ENCODE results near the gene MAN2A1.

The MAN2A1 gene

DNA sequence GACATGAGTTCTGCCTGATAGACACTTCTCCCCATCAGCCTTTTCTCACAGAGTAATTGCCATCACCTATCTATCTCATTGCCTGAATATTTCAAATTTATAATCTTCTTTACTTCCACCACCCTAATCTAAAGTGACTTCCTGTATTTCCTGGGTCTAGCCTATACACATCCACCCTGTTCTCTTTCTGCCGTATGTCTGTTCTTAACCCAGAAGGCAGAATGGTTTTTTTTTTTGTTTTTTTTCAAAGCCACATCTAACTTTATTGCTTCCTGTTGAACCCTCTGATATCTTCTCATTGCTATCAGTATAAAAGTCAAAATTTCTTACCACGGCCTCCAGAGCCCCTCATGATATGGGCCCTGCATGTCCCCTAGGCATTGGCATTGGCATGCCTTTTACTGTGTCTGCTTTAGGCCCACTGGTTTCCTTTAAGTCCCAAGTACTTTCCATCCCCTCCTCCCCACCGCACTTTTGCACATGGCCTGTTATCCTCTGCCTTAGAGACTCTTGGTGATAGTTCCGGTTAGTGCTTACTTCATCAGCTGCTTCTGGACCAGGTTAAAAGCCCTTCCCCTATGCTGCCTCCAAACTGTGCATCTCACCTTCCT lies 159.9 kb downstream of the MAN2A1 start:
- no peaks in the 10 kb centered on the region for H3K4me1 ChIP-seq (ENCODE audit: insufficient read depth, low read length)
- no peak overlapping the region for H3K9ac ChIP-seq (ENCODE audit: low read depth, low read length)
- H3K4me3 ChIP-seq (ENCODE audit: low read length): no peak overlapping the region
- WGBS: 98% methylated on average over 4 of the region's 4 CpGs
- H3K27me3 ChIP-seq (ENCODE audit: insufficient read depth, low read length): no peaks in the 10 kb centered on the region
- H3K27ac ChIP-seq (ENCODE audit: low read depth, low read length): no peak overlapping the region
- H3K9me3 ChIP-seq (ENCODE audit: insufficient read depth, low read depth, low read length): no peaks in the 10 kb centered on the region
- H3K36me3 ChIP-seq (ENCODE audit: insufficient read depth, low read length): peaks cover 98% of the 10 kb centered on the region

DNA sequence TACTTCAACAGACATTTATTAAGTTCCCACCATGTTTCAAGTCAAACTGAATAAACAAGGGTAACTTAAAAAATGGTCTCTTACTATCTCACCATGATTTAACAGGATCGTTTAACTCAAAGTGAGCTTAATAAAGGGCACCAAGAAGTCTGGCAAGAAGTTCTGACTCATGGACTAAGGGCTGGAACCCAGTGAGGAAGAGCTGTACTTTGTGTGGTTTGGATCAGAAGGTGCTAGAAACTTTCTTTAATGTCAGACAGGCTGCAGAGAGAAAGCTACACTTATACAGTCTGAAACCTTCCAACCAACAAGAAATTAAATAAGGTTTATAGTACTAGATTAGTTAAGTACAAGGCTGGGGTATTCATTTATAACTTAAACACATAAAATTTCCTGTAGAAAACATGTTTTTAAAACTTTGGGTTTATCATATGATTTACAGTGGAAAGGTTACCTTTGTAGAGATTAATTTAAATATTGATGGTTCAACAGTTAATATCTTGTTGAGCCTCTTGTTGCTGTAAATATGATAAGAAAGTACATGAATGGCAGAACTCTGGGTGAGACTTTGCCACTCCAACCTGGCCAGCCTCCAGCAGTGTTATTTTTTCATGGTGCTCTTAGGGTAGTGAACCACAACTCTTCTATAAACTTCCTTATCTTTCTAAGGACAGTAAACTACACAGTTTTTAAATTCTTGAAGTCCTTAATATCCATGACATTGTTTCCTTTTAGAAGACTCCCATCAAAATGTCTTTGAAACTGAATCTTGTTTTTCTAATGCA lies 162.8 kb downstream of the MAN2A1 start:
- Histone ChIP-seq H3K4me3 (ENCODE audit: low read length) (no peak overlapping the region), H3K9ac (ENCODE audit: low read depth, low read length) (no peak overlapping the region), H3K4me1 (ENCODE audit: insufficient read depth, low read length) (peaks cover 12% of the 10 kb centered on the region; the same call in 1 of the 2 replicates), H3K9me3 (ENCODE audit: insufficient read depth, low read depth, low read length) (no peaks in the 10 kb centered on the region), H3K36me3 (ENCODE audit: insufficient read depth, low read length) (peaks cover 98% of the 10 kb centered on the region), H3K27me3 (ENCODE audit: insufficient read depth, low read length) (no peaks in the 10 kb centered on the region), H3K27ac (ENCODE audit: low read depth, low read length) (no peak overlapping the region)
- WGBS: 96% methylated on average over 1 of the region's 1 CpG

DNA sequence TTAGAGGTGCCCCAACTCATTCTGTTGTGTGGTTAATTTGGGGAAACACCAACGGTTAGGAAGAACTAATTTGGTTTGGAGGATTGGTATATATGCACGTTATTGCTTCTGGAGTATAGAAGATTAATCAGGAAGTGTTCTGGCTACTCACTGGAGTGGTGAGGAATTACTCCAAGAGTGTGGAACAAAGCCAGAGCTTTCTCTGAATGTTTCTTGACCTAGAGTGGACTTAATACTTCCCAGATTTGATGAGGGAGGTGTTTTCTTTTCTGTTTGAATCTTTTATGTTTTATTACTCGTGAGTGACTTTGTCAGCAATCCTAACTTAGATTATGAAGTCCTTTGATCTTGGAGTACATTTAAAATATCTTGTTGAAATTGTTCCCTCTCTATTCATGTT lies 163.7 kb downstream of the MAN2A1 start:
- Histone ChIP-seq H3K9ac (ENCODE audit: low read depth, low read length) (no peak overlapping the region), H3K4me3 (ENCODE audit: low read length) (no peak overlapping the region), H3K27me3 (ENCODE audit: insufficient read depth, low read length) (no peaks in the 10 kb centered on the region), H3K4me1 (ENCODE audit: insufficient read depth, low read length) (peaks cover 17% of the 10 kb centered on the region; the same call in 1 of the 2 replicates), H3K27ac (ENCODE audit: low read depth, low read length) (no peak overlapping the region), H3K36me3 (ENCODE audit: insufficient read depth, low read length) (peaks cover 97% of the 10 kb centered on the region), H3K9me3 (ENCODE audit: insufficient read depth, low read depth, low read length) (no peaks in the 10 kb centered on the region)
- 82% methylated on average over 3 of the region's 3 CpGs for WGBS

DNA sequence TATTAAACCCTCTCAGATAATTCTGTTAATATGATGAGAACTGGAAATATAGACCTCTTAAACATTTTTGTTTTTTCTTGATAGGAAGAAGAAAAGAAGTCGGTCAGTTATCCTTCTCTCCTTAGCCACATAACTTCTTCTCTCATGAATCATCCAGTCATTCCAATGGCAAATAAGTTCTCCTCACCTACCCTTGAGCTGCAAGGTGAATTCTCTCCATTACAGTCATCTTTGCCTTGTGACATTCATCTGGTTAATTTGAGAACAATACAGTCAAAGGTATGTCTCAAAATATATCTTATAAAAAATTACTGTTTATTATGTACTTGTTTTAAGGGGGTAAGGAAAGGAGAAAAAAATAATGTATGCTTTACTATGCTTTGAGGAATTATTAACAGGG lies 165.3 kb downstream of the MAN2A1 start:
- no peak overlapping the region for H3K9ac ChIP-seq (ENCODE audit: low read depth, low read length)
- H3K27me3 ChIP-seq (ENCODE audit: insufficient read depth, low read length): no peaks in the 10 kb centered on the region
- peaks cover 96% of the 10 kb centered on the region for H3K36me3 ChIP-seq (ENCODE audit: insufficient read depth, low read length)
- no peaks in the 10 kb centered on the region for H3K9me3 ChIP-seq (ENCODE audit: insufficient read depth, low read depth, low read length)
- peaks cover 17% of the 10 kb centered on the region; the same call in 1 of the 2 replicates for H3K4me1 ChIP-seq (ENCODE audit: insufficient read depth, low read length)
- no peak overlapping the region for H3K4me3 ChIP-seq (ENCODE audit: low read length)
- no peak overlapping the region for H3K27ac ChIP-seq (ENCODE audit: low read depth, low read length)
- WGBS: 100% methylated on average over 1 of the region's 1 CpG

DNA sequence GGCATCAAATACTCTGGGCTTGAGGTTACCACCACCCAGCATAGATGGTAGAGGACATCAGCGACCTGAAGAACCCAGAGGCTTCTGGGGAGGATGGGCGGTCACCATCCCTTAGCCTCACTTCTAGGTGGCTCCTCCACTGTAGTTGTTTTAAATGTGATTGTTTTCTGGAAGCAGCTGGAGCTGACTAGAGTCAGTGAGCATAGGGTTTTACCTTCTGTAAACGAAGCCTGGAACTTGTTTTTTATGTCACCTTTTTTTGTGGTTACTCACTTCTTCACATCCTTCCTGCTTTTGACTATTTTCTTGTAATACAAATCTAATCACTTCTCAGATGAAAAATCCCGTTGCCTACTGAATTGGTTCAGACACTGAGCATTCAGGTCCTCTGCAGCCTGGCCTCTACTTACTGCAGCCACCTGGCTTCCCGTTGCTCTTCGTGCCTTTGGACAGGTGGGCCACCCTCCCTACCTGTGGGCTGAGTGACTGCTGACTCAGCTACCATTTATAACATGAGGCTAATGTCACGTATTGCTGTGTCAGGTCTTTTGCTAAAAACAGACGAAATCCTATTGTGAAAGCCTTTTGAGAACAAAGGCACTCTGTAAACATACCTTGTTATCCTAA lies 167.8 kb downstream of the MAN2A1 start:
- peaks cover 17% of the 10 kb centered on the region; the same call in 1 of the 2 replicates for H3K4me1 ChIP-seq (ENCODE audit: insufficient read depth, low read length)
- H3K9ac ChIP-seq (ENCODE audit: low read depth, low read length): no peak overlapping the region
- H3K27me3 ChIP-seq (ENCODE audit: insufficient read depth, low read length): no peaks in the 10 kb centered on the region
- WGBS: 89% methylated on average over 8 of the region's 8 CpGs
- no peak overlapping the region for H3K4me3 ChIP-seq (ENCODE audit: low read length)
- H3K9me3 ChIP-seq (ENCODE audit: insufficient read depth, low read depth, low read length): no peaks in the 10 kb centered on the region
- peaks cover 94% of the 10 kb centered on the region for H3K36me3 ChIP-seq (ENCODE audit: insufficient read depth, low read length)
- no peak overlapping the region for H3K27ac ChIP-seq (ENCODE audit: low read depth, low read length)

DNA sequence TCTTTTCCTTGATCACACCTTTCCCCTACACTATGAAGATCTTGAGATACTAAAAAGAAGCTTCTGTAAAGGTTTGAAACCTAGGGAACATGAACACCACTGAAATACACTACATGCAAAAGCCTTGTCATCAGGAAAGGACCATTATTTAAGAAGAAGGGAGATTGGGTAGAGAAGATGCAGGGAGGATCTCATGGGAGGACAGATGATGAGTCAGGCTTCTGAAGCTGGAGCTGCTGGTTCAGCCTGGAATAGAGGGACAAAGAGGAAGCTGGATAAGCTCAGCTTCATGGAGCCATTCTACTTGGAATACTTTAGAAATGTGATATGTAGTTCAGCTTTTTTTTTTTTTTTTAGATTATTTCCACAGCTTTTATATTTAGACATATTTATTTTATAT lies 169.8 kb downstream of the MAN2A1 start:
- Histone ChIP-seq H3K36me3 (ENCODE audit: insufficient read depth, low read length) (peaks cover 91% of the 10 kb centered on the region), H3K9me3 (ENCODE audit: insufficient read depth, low read depth, low read length) (no peaks in the 10 kb centered on the region), H3K9ac (ENCODE audit: low read depth, low read length) (no peak overlapping the region), H3K27ac (ENCODE audit: low read depth, low read length) (no peak overlapping the region), H3K27me3 (ENCODE audit: insufficient read depth, low read length) (no peaks in the 10 kb centered on the region), H3K4me3 (ENCODE audit: low read length) (no peak overlapping the region), H3K4me1 (ENCODE audit: insufficient read depth, low read length) (peaks cover 17% of the 10 kb centered on the region; the same call in 1 of the 2 replicates)

DNA sequence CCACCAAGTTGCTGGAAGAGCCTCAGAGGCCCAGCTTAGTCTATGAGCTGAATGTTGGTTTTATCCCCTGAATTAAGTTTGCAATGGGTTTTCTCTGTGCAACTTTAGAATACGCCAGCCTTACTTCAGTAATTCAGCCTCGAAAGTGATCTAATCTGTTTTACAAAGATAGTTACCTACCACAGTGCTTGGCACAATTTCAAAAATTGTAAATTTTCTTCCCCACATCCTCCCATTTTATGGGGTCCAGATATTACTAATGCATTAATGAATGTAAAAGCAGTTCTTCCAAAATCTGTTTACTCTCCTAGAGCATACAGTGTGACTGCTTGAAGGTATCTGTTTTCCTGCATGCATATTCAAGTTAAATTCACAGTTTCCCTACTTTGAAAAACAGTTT lies 172.6 kb downstream of the MAN2A1 start:
- no peak overlapping the region for H3K4me3 ChIP-seq (ENCODE audit: low read length)
- no peaks in the 10 kb centered on the region for H3K27me3 ChIP-seq (ENCODE audit: insufficient read depth, low read length)
- 90% methylated on average over 2 of the region's 2 CpGs for WGBS
- H3K9ac ChIP-seq (ENCODE audit: low read depth, low read length): no peak overlapping the region
- peaks cover 16% of the 10 kb centered on the region for H3K4me1 ChIP-seq (ENCODE audit: insufficient read depth, low read length)
- H3K27ac ChIP-seq (ENCODE audit: low read depth, low read length): no peak overlapping the region
- peaks cover 91% of the 10 kb centered on the region for H3K36me3 ChIP-seq (ENCODE audit: insufficient read depth, low read length)
- H3K9me3 ChIP-seq (ENCODE audit: insufficient read depth, low read depth, low read length): no peaks in the 10 kb centered on the region

DNA sequence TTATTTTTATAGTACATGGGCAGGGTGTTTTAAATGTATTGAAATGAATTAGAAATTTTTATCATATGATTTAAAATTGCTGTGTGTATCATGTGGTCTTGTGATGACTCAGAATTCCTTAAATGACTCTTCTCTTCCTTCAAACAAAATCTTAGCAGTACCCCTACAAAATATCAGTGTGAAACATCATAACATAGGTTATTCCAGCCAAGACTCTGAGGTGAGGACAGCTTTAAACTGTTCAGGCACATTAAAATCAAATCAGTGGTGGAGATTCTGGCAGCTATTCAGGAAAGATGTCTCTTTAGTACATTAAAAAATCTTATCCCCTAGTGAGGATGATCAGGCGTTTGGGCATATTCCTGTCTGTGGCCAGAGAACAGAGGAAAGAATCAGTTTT lies 174.0 kb downstream of the MAN2A1 start:
- H3K4me1 ChIP-seq (ENCODE audit: insufficient read depth, low read length): peaks cover 7% of the 10 kb centered on the region
- H3K9me3 ChIP-seq (ENCODE audit: insufficient read depth, low read depth, low read length): no peaks in the 10 kb centered on the region
- peaks cover 90% of the 10 kb centered on the region for H3K36me3 ChIP-seq (ENCODE audit: insufficient read depth, low read length)
- H3K9ac ChIP-seq (ENCODE audit: low read depth, low read length): no peak overlapping the region
- H3K4me3 ChIP-seq (ENCODE audit: low read length): no peak overlapping the region
- WGBS: 77% methylated on average over 1 of the region's 1 CpG
- no peak overlapping the region for H3K27ac ChIP-seq (ENCODE audit: low read depth, low read length)
- no peaks in the 10 kb centered on the region for H3K27me3 ChIP-seq (ENCODE audit: insufficient read depth, low read length)

DNA sequence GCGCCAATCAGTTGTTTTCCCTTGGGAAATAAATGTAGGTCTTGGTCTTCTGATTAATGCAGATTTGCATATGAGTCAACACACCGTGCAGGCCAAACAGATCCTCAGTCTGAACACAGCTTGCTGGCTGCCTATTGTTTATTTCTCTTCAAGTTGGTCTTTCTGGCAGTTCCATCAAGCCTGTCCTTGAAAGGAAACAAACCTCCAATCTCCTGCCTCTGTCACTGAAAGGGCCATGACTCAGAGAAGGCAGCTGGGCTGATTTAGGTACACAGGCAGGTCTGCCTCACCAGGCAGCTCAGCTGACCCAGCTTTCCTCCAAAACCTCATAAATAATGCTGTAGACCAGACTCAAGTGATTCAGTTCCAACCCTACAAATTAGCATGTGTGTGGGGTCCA lies 175.9 kb downstream of the MAN2A1 start:
- H3K27me3 ChIP-seq (ENCODE audit: insufficient read depth, low read length): no peaks in the 10 kb centered on the region
- no peaks in the 10 kb centered on the region for H3K9me3 ChIP-seq (ENCODE audit: insufficient read depth, low read depth, low read length)
- WGBS: 81% methylated on average over 2 of the region's 2 CpGs
- H3K36me3 ChIP-seq (ENCODE audit: insufficient read depth, low read length): peaks cover 78% of the 10 kb centered on the region
- peak overlapping the region; percentile 4 for H3K27ac ChIP-seq (ENCODE audit: low read depth, low read length)
- H3K9ac ChIP-seq (ENCODE audit: low read depth, low read length): no peak overlapping the region; the same call in 1 of the 2 replicates
- peaks cover 7% of the 10 kb centered on the region for H3K4me1 ChIP-seq (ENCODE audit: insufficient read depth, low read length)
- H3K4me3 ChIP-seq (ENCODE audit: low read length): no peak overlapping the region

DNA sequence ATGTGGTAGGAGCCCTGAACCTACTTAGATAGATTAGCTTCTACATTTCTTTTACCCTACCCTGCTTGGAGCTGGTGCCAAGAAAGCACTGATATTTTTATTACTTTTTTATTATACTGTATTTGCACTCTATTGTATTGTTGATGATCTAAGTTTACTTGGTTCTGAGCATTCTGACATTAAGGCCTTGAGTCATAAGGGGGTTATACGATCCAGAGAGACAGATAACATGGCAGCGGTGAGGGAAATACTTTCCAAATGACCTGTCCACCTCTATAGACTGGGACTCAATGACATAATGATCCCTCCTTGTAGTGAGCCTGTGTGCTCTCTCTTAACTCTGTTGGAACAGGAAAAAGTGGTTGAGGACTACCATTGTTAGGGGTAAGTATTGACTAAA lies 176.3 kb downstream of the MAN2A1 start:
- H3K27ac ChIP-seq (ENCODE audit: low read depth, low read length): no peak overlapping the region
- no peaks in the 10 kb centered on the region for H3K27me3 ChIP-seq (ENCODE audit: insufficient read depth, low read length)
- H3K9me3 ChIP-seq (ENCODE audit: insufficient read depth, low read depth, low read length): no peaks in the 10 kb centered on the region
- WGBS: 86% methylated on average over 2 of the region's 2 CpGs
- H3K36me3 ChIP-seq (ENCODE audit: insufficient read depth, low read length): peaks cover 74% of the 10 kb centered on the region
- H3K4me3 ChIP-seq (ENCODE audit: low read length): no peak overlapping the region
- no peak overlapping the region; the same call in 1 of the 2 replicates for H3K9ac ChIP-seq (ENCODE audit: low read depth, low read length)
- peaks cover 7% of the 10 kb centered on the region for H3K4me1 ChIP-seq (ENCODE audit: insufficient read depth, low read length)

DNA sequence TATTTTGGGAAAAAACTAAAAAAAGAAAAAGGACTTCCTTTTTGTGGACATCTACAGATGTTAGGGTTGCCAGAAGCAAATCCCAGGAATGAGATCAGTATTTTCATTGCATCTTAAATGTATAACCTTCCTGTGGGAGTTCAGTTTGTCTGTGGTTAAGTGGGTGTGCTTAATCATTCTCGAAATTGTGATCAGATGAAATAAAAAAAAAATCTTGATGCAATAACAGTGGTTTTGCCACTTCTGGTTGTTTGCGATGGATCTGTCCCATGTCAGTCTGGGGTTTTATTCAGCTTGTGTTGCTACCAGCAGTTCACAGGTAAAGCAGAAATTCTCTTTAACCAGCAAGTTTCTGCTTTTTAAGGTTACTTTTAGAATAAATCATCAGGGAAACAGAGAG lies 179.0 kb downstream of the MAN2A1 start:
- WGBS: 98% methylated on average over 2 of the region's 2 CpGs
- peaks cover 54% of the 10 kb centered on the region for H3K36me3 ChIP-seq (ENCODE audit: insufficient read depth, low read length)
- peaks cover 7% of the 10 kb centered on the region; the same call in 1 of the 2 replicates for H3K4me1 ChIP-seq (ENCODE audit: insufficient read depth, low read length)

More for the DNA sequence above, 179.0 kb downstream of the MAN2A1 start:
- Histone ChIP-seq H3K9ac (ENCODE audit: low read depth, low read length) (no peak overlapping the region), H3K4me3 (ENCODE audit: low read length) (no peak overlapping the region), H3K27ac (ENCODE audit: low read depth, low read length) (no peak overlapping the region), H3K27me3 (ENCODE audit: insufficient read depth, low read length) (no peaks in the 10 kb centered on the region), H3K9me3 (ENCODE audit: insufficient read depth, low read depth, low read length) (no peaks in the 10 kb centered on the region)
